GM10248 (cell line): ENCODE results near the gene ABR.

Experiments used
- CTCF ChIA-PET: fragments of 300-600 bp; sonication (Branson Sonifier 250); formaldehyde crosslinking; extraction: SDS; loops from one replicate; lab custom pipeline; 2021; ENCODE audit warnings: antibody characterized with exemption; lab: Yijun Ruan, JAX
- POLR2A ChIA-PET: fragments of 350-650 bp; sonication (Branson Sonifier 250); formaldehyde crosslinking; extraction: SDS; loops from one replicate; lab custom pipeline; 2020; ENCODE audit warnings: antibody characterized with exemption; lab: Yijun Ruan, JAX
- DNase-seq: peaks from one replicate; pipeline ENCODE4 v3.0.0; 2012; ENCODE audit errors: extremely low spot score
- CTCF ChIP-seq: IDR thresholded peaks from 2 replicates; pipeline ENCODE4 v1.5.1; 2012; ENCODE audit warnings: mild to moderate bottlenecking, low read depth; ENCODE audit errors: extremely low read depth, missing control alignments, control extremely low read depth

The ABR gene

GRCh38 chr17:1009229-1010085, 170.3 kb downstream of the ABR start:
- TF ChIP-seq CTCF: no peak
- DNase-seq: no peak
- ChIA-PET POLR2A (no interaction called here), CTCF (no interaction called here)

GRCh38 chr17:1008008-1008761, 171.6 kb downstream of the ABR start:
- CTCF ChIA-PET: interaction anchor here (0.6 to 1.4 kb wide), 2 partner anchors 9 to 11 kb away, joined by 3 to 4 read pairs; partner anchors contain the start of gene TIMM22
- POLR2A ChIA-PET: no interaction called here
- no peak for DNase-seq
- TF ChIP-seq CTCF: no peak

GRCh38 chr17:1007310-1008007, 172.3 kb downstream of the ABR start:
- TF ChIP-seq CTCF: no peak
- ChIA-PET POLR2A (no interaction called here), CTCF (interaction anchor here (1.4 kb wide), 1 partner anchor 8 kb away, joined by 4 read pairs; no protein-coding TSS in a partner anchor)
- no peak for DNase-seq

- DNase-seq: no peak
- ChIA-PET POLR2A (no interaction called here), CTCF (interaction anchor here (1.0 kb wide), 1 partner anchor 9 kb away, joined by 3 read pairs; the partner anchor contains the start of gene TIMM22)
- no peak for TF ChIP-seq CTCF
These were observed 173.7 kb downstream of the ABR start for GRCh38 chr17:1006054-1006453.

GRCh38 chr17:1005361-1005946, 174.3 kb downstream of the ABR start:
- DNase-seq: no peak
- TF ChIP-seq CTCF: no peak
- ChIA-PET CTCF (interaction anchor here (1.1 kb wide), 1 partner anchor 9 kb away, joined by 3 read pairs; the partner anchor contains the start of gene TIMM22), POLR2A (no interaction called here)
